H1 (cell line): ENCODE data around the gene MEDAG. TPM values are rescaled to one million over a fixed set of nuclear protein-coding genes. Genes with fewer than 3 reads are reported as not detected.

ENCODE experiments used
- ASH2L ChIP-seq: fragments of 200-600, 300-600 bp; sonication (generic); IDR thresholded peaks from one replicate; pipeline ENCODE4 v1.7.1; 2017; ENCODE audit warnings: low read length
- CBX8 ChIP-seq: fragments of 300-800, 300-1000 bp; sonication (generic); IDR thresholded peaks from 2 replicates; pipeline ENCODE4 v1.7.1; 2016; ENCODE audit warnings: low read depth, low read length, borderline replicate concordance
- polyA plus RNA-seq, 7 experiments: library from polyadenylated mRNA; depleted of rRNA in 3 of 7; stranded (reverse) in 5 of 7; unstranded in 2 of 7; fragments of >200 nt in 5 of 7; fragments of 200-250 nt in 2 of 7; gene quantifications; 1 replicate in 5 of 7; 2 replicates in 1 of 7; 4 replicates in 1 of 7; pipeline versions ENCODE4 v1.2.1 to v1.2.3, GENCODE V29; 2011 to 2013; ENCODE audit warnings: missing spikeins in 2 of 7, mixed read lengths in 2 of 7
- total RNA-seq: library from RNA; stranded (reverse); fragmentation: NEBNext Ultra II Directional; extraction: Animal tissue kit (Norgen Biotek cat#: 25700); gene quantifications from 2 replicates; pipeline ENCODE4 v1.2.1, GENCODE V29; 2021

MEDAG gene
- total and polyA plus RNA-seq, 2 of the 8 experiments (the other 6 are each of a cell fraction or from before 2014, with no cell fraction given): 2.1 to 3.1 TPM

GRCh38 chr13:30932481-30933353 lies 26.6 kb downstream of the MEDAG start, which contains the start of gene TEX26 (continued):
- TF ChIP-seq CBX8 (no peak), ASH2L (peak; percentile 90)
- TF ChIP-seq, all 59 proteins: peak for 6
